ENCODE measurements around the gene TAF8.
"Not testable (repeated sequence)": the region's sequence is repeated elsewhere in the genome, so short reads cannot be mapped to it uniquely, and the experiment has no call there.

Gene TAF8

DNA sequence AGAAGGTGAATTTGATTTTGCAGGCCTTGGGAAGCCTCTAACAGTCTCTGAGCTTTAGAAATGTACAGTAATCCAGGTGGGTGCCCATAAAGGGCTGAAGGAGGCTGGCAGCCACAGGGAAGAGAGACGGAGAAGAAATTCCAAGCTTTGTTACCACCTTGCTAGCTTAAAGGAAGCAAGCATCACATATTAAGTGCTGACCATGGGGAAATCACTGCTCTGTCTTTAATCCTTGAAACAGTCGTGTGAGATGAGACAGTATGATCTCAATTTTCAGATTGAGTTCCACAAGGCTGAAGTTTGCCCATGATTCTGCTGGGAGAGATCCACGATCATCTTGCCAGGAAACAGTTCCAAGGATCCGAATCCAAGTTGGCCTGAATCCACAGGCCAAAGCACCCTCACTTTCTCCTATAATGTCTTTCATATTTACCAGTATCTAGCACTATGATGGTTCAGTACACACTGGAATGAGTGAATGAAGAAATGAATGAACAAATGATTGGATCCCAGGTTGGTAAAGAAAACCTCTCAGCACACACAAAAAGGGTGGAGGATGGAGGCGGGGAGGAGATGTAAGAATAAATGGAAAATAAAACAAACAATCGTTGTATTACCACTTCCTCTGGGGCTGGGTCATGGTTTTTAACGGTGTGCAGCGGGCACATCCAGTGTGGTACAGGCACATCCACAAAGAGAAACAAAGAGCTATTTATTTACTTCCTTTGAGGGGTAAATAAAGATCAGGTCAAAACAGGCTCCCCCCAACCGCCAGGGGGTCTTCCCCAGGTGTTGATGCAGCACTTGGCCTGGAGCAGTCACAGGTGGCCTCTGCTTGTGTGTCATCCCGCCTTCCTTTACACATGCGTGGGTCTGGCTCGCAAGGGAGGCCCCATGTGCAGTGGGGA is 28.2 kb upstream of the TAF8 start:
- H3K4me1 Mint-ChIP-seq: peaks cover 95% of the 10 kb centered on the region
- H3K27ac Mint-ChIP-seq: peak overlapping the region; percentile 100
- H3K36me3 Mint-ChIP-seq (ENCODE audit: low read depth): peaks cover 15% of the 10 kb centered on the region
- H3K4me3 Mint-ChIP-seq: peak overlapping the region; percentile 64
- no peaks in the 10 kb centered on the region for H3K27me3 Mint-ChIP-seq
- peak; percentile 82 for ATAC-seq
- H3K9me3 Mint-ChIP-seq: no peaks in the 10 kb centered on the region
- peak; percentile 74 for DNase-seq

DNA sequence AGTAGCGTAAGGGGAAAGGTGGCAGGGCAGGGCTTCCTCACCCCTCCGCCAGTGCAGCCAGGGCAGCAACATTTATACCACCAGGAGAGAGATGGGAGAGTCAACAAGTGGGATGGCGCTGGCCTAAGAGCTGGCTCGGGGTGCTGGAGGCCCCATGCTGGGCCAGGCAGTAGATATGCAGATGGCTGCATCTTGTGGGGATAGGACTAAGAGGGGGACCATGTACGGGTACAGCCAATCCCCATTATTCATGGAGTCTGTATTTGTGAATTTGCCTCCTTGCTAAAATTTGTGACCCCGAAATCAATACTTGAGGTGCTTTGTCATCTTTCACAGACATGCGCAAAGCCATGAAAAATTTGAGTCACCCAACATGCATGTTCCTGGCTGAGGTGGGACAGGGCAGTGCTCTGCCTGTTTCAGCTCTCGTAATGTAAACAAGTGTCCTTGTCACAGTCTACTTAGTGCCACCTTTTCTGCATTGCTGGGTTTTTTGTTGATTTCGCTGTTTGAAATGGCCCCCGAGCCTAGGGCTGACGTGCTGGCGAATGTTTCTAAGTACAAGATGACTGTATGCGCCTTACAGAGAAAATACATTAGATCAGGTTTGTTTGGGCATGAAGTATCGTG is 27.5 kb upstream of the TAF8 start:
- ATAC-seq: peak; percentile 22
- H3K27ac Mint-ChIP-seq: peak overlapping the region; percentile 100
- no peaks in the 10 kb centered on the region for H3K27me3 Mint-ChIP-seq
- no peaks in the 10 kb centered on the region for H3K9me3 Mint-ChIP-seq
- no peak for DNase-seq
- H3K4me3 Mint-ChIP-seq: peak overlapping the region; percentile 64
- H3K36me3 Mint-ChIP-seq (ENCODE audit: low read depth): peaks cover 15% of the 10 kb centered on the region
- peaks cover 97% of the 10 kb centered on the region for H3K4me1 Mint-ChIP-seq

DNA sequence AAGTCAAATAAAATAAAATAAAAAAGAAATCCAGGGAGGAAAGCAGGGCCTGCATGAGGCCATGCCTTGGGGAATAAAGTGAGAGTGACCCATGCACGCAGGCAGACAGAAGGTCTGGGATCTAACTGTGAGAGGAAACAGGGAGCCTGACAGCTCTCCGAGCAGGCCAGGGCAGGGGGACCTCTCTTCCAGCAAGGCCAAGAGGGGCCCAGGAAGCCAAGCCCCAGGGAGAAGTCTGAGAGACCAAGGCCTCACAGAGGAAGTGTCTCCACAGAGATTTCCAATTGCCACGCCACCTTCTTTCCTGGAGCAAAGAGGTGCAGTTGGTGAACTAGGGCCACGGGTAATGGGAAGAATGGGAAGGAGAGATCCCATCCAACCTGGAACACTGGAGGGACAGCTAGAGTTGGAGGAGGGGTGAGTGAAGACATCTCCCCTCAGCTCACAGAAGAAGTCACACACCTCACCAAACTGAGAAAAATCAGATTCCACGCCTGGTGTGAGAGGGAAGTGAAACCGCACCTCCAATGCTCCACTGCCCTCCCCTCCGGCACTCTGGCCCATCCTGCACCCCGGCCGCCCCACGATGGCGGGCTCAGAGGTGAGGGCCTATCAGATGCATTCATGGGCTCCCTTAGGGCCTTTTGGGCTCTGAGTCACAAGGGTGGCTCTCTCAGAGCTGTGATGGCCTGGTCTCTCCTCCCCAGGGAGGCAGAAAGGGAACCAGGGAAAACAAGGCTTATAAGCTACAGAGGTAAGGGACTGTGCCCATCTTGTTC is 25.1 kb upstream of the TAF8 start:
- no peak overlapping the region for H3K4me3 Mint-ChIP-seq

DNA sequence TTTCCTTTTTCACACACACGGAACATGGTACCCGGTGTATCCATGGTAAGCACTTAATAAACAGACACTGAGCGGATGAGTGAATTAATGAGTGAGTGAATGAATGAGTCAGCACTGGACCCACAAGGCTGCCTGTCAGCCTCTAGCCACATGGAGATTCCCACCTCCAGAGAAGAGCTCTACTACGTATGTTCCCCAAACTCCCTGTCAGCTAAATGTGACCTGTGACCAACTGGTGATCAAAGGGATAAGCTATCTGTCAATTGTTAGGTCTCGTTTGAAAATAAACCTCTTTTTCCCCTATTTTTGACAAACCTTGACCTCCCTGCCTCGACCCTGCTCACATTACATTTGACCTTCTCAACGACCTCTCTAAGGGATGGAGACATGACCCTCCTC is 24.5 kb upstream of the TAF8 start:
- Mint-ChIP-seq H3K9me3 (no peaks in the 10 kb centered on the region), H3K4me3 (no peak overlapping the region), H3K4me1 (peaks cover 99% of the 10 kb centered on the region), H3K36me3 (ENCODE audit: low read depth) (peaks cover 17% of the 10 kb centered on the region), H3K27me3 (no peaks in the 10 kb centered on the region), H3K27ac (peak overlapping the region; percentile 100)
- ATAC-seq: no peak
- no peak for DNase-seq

More for the DNA sequence above, 25.1 kb upstream of the TAF8 start:
- H3K36me3 Mint-ChIP-seq (ENCODE audit: low read depth): peaks cover 17% of the 10 kb centered on the region
- H3K27ac Mint-ChIP-seq: peak overlapping the region; percentile 100
- DNase-seq (no peak), ATAC-seq (peak; percentile 7)
- no peaks in the 10 kb centered on the region for H3K9me3 Mint-ChIP-seq
- no peaks in the 10 kb centered on the region for H3K27me3 Mint-ChIP-seq
- H3K4me1 Mint-ChIP-seq: peaks cover 99% of the 10 kb centered on the region

DNA sequence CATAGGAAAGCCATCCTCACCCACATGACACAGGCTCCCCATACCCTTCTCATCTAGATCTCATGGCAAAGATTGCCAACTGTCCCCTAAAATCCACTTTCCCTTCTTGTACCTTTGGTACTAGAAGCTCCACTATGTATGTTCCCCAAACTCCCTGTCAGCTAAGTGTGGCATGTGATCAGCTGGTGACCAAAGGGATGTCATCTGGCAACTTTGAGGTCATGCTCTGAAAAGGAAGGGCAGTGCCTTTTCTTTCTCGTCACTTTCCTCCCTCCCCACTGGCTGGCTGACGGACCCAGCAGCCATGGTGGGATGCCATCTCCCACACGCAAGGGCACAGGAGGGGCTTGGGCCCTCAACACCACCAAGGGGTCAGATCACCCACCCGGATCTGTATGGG is 23.8 kb upstream of the TAF8 start:
- peak overlapping the region; percentile 20 for H3K4me3 Mint-ChIP-seq
- ATAC-seq: no peak
- no peak for DNase-seq
- H3K36me3 Mint-ChIP-seq (ENCODE audit: low read depth): peaks cover 17% of the 10 kb centered on the region
- H3K27ac Mint-ChIP-seq: peak overlapping the region; percentile 100
- no peaks in the 10 kb centered on the region for H3K27me3 Mint-ChIP-seq
- peaks cover 99% of the 10 kb centered on the region for H3K4me1 Mint-ChIP-seq
- H3K9me3 Mint-ChIP-seq: no peaks in the 10 kb centered on the region

DNA sequence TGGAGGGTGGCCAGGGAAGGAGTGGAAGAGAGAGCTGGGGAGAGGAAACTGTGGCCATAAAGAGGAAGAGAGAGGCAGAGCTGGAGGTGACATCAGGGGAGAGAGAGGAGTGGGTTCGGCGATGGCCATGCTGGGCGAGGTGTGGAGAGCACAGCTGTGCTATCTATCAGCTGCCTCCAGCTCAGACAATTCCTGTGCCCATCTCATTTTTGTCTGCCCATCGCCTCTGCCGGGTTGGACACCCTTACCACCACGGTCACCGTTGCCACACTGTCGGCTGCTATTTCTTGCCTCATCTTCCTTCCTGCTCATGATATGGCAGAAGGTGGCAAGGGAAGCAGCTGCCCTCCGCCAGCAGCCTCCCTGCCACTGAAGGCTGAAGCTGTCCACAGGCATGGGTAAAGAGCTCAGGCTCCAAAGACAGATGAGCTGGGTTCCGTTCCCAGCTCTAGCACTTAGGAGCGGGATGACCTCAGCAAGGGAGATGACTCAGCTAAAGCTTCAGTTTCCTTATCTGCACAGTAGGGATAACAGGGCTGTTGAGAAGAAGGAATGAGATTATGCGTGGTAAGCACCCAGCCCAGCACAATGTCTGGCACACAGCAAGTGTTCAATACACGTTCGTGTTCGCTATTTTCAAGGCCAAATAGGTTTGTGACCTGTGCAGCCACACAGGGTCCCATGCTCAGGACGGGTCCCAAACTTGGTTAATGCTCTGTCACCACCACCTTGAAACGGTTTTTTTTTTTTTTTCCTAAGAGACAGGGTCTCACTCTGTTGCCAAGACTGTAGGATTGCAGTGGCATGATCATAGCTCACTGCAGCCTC is 21.9 kb upstream of the TAF8 start:
- peaks cover 99% of the 10 kb centered on the region for H3K4me1 Mint-ChIP-seq
- peak; percentile 10 for ATAC-seq
- no peaks in the 10 kb centered on the region for H3K27me3 Mint-ChIP-seq
- H3K36me3 Mint-ChIP-seq (ENCODE audit: low read depth): peaks cover 17% of the 10 kb centered on the region
- H3K4me3 Mint-ChIP-seq: peak overlapping the region; percentile 81
- H3K9me3 Mint-ChIP-seq: no peaks in the 10 kb centered on the region
- DNase-seq: no peak
- peak overlapping the region; percentile 100 for H3K27ac Mint-ChIP-seq

DNA sequence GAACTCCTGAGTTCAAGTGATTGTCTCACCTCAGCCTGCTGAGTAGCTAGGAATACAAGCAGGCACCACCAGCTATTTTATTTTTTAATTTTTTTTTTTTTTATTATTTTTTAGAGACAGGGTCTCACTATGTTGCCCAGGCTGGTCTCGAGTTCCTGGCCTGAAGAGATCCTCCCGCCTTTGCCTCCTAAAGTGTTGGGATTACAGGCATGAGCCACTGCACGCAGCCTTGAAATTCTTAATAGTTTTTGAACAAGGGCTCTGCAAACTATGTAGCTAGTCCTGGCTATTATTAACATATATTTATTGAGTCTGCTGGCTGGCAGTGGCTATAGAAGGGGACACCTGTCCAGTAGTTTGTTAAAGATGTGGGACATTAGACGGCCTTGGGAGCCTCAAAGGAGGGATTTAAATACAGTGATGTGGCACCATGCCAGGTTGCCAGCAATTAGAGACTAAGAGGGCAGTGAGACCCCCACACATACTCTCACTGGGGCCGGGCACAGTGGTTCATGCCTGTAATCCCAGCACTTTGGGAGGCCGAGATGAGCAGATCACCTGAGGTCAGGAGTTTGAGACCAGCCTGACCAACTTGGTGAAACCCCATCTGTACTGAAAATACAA is 21.1 kb upstream of the TAF8 start:
- Mint-ChIP-seq H3K27me3 (no peaks in the 10 kb centered on the region), H3K4me3 (no peak overlapping the region), H3K4me1 (peaks cover 93% of the 10 kb centered on the region), H3K36me3 (ENCODE audit: low read depth) (peaks cover 17% of the 10 kb centered on the region), H3K27ac (peak overlapping the region; percentile 100), H3K9me3 (no peaks in the 10 kb centered on the region)
- ATAC-seq (no peak), DNase-seq (no peak)

DNA sequence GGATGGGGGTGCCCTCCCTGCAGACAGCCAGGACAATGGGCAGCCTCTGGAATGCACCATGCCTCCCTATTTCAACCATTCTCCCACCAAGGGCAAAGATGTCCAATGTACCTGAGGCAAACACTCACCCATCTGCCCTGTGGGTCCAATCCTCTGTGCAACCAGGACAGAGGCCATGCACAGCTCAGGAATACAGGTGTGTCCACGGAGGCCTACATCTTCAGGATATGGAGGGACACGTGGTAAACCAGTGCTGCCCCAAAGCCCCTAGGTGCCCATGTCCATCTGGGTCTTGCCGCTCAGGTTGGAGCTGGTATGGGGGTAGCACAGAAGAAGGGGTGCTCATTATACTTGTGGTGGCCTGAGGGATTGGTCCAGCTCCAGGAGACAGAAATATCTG is 20.4 kb upstream of the TAF8 start:
- Mint-ChIP-seq H3K27ac (peak overlapping the region; percentile 100), H3K36me3 (ENCODE audit: low read depth) (peaks cover 18% of the 10 kb centered on the region)
- ATAC-seq: no peak

DNA sequence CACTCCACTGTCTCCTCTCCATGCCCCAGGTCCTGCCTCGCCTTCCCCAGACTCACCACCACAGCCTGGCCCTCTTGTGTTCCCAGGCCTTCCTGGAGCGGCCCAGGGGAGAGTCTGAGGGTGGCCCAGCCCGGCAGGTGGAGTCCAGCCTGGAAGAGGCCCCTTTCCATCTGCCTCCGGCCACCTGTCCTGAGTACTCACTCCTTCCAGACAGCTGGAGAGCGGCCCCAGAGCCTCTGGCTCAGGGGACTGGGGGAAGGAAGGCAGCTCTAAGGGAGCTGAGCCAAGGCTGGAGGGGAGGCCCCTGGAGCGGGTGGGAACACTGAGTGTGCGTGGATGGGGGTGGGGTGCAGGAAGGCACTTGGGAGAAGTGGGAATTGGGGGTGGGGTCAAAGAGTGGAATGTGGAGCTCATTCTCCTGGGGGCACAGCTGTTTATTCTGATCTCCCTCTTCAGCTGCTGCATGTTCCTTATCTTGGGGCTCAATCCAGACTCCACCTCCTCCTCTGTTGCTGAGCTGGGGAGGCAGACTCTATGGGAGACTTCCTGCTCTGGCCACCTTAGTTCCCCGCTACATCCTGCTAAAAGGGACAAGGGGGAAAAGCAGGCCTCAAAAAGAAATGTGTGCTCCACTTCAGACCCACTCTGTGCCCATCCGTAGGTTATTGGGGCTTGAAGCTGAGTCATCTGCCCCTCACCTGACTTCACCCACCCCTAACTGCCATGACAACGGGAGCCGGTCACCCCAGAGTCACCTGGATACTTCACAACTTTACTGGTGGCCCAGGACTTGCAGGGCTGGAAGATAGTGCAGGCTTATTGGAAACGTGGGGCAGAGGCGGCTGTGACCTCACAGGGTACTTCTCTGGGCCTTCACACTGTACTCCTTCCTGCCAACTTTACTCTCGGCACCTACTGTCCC is 19.5 kb upstream of the TAF8 start:
- ATAC-seq: peak; percentile 83
- H3K4me3 Mint-ChIP-seq: peak overlapping the region; percentile 59
- no peaks in the 10 kb centered on the region for H3K9me3 Mint-ChIP-seq
- H3K27ac Mint-ChIP-seq: peak overlapping the region; percentile 100
- H3K4me1 Mint-ChIP-seq: peaks cover 89% of the 10 kb centered on the region
- DNase-seq: peak; percentile 73
- no peaks in the 10 kb centered on the region for H3K27me3 Mint-ChIP-seq
- H3K36me3 Mint-ChIP-seq (ENCODE audit: low read depth): peaks cover 16% of the 10 kb centered on the region

More for the DNA sequence above, 20.4 kb upstream of the TAF8 start:
- peaks cover 91% of the 10 kb centered on the region for H3K4me1 Mint-ChIP-seq
- H3K9me3 Mint-ChIP-seq: no peaks in the 10 kb centered on the region
- peak overlapping the region; percentile 59 for H3K4me3 Mint-ChIP-seq
- no peak for DNase-seq
- H3K27me3 Mint-ChIP-seq: no peaks in the 10 kb centered on the region

DNA sequence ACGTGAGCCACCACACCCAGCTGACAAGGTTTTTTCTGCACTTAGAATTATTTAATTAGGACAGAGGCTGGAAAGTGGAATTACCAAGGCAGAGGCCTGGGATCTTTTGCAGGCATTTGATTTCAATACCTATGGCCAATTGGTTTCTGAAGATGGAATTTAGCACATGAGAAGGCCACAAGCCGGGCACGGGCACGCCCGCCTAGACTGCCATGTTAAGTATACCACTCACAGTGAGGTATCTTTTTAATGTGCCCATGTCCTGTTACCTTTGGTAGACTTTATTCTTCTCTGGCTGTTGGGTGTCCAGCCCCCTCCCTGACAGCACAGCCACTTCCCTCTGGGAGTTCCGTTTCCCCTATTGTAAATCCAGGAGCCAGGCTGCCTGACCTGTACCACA is 18.0 kb upstream of the TAF8 start:
- H3K9me3 Mint-ChIP-seq: no peaks in the 10 kb centered on the region
- peaks cover 8% of the 10 kb centered on the region for H3K36me3 Mint-ChIP-seq (ENCODE audit: low read depth)
- H3K27me3 Mint-ChIP-seq: no peaks in the 10 kb centered on the region
- H3K27ac Mint-ChIP-seq: peak overlapping the region; percentile 100
- H3K4me3 Mint-ChIP-seq: peak overlapping the region; percentile 32
- ATAC-seq: no peak
- DNase-seq: no peak
- H3K4me1 Mint-ChIP-seq: peaks cover 87% of the 10 kb centered on the region

DNA sequence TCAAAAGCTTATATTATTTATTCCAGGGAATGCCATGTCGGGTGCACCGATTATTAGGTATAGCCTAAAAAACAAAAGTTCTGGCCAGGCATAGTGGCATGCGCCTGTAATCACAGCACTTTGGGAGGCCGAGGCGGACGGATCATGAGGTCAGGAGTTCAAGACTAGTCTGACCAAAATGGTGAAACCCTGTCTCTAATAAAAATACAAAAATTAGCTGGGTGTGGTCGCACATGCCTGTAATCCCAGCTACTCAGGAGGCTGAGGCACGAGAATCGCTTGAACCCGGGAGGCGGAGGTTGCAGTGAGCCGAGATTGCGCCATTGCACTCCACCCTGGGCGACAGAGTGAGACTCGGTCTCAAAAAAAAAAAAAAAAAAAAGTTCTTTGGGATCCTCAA is 12.7 kb upstream of the TAF8 start:
- DNase-seq; H3K36me3 Mint-ChIP-seq (ENCODE audit: low read depth); H3K9me3 Mint-ChIP-seq; ATAC-seq; H3K27me3 Mint-ChIP-seq: not testable (repeated sequence)
- peaks cover 85% of the 10 kb centered on the region for H3K4me1 Mint-ChIP-seq
- H3K27ac Mint-ChIP-seq: peak overlapping the region; percentile 91
- H3K4me3 Mint-ChIP-seq: peak overlapping the region; percentile 73

DNA sequence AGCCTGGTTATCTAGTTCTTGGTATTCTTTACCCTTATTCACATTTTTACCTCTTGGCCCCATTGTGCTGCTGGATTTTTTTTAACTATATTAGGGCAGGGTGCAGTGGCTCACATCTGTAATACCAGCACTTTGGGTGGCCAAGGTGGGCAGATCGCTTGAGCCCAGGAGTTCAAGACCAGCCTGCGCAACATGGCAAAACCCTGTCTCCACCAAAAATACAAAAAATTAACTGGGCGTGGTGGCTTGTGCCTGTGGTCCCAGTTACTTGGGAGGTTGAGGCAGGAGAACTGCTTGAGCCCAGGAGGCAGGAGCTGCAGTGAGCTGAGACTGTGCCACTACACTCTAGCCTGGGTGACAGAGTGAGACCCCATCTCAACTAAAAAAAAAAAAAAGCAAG is 12.2 kb upstream of the TAF8 start:
- H3K4me3 Mint-ChIP-seq: peak overlapping the region; percentile 73
- peaks cover 5% of the 10 kb centered on the region for H3K36me3 Mint-ChIP-seq (ENCODE audit: low read depth)
- H3K4me1 Mint-ChIP-seq: peaks cover 85% of the 10 kb centered on the region
- ATAC-seq: no peak
- H3K27ac Mint-ChIP-seq: peak overlapping the region; percentile 91
- no peaks in the 10 kb centered on the region for H3K27me3 Mint-ChIP-seq
- H3K9me3 Mint-ChIP-seq: no peaks in the 10 kb centered on the region
- DNase-seq: no peak

Measured in activated naive CD8-positive, alpha-beta T cell treated with anti-CD3 and anti-CD28 coated beads, Interleukin-2, amount 50 U/mL, for 24 hours (primary cell).